NB4 (cell line): ENCODE measurements around the gene IL7R.

ENCODE experiments used
- MYC ChIP-seq: IDR thresholded peaks from 2 replicates; pipeline ENCODE4 v1.6.1; 2011; ENCODE audit warnings: low read depth, low read length
- POLR2A ChIP-seq: IDR thresholded peaks from 2 replicates; pipeline ENCODE4 v1.6.1; 2011; ENCODE audit warnings: mild to moderate bottlenecking; ENCODE audit not compliant: insufficient read length; ENCODE audit errors: extremely low read depth
- TF ChIP-seq, protein P1 (sequence below): IDR thresholded peaks from one replicate; pipeline ENCODE4 v1.5.1; 2012; ENCODE audit warnings: low read depth, low read length
- TF ChIP-seq, protein P2 (sequence below): IDR thresholded peaks from 2 replicates; pipeline ENCODE4 v1.6.1; 2011; ENCODE audit warnings: low read depth, low read length

DNA sequence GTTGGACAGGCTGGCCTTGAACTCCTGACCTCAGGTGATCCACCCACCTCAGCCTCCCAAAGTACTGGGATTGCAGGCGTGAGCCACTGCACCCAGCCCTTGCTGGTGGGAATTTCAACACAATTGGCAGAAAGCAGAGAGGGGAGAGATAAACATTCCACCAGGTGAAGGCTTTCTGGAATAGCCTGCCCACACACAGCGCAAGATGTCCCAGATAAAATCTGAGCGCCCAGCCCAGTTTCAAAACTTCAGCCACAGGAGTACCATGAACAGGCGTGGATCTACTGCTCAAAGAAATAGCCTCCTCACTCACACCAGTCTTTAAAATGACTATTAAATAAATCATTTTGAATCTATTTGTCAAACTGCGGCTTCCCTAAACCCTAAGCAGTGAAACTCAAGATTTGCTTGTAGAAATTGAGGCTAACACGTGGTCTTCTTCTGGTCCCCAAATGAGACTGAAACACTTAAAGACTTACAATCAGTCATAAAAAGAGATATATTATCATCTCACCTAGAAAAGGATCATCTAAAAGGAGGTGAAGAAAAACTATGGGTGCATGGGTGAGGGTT, 47.0 kb downstream of the IL7R start:
- TF ChIP-seq, protein P1, sequence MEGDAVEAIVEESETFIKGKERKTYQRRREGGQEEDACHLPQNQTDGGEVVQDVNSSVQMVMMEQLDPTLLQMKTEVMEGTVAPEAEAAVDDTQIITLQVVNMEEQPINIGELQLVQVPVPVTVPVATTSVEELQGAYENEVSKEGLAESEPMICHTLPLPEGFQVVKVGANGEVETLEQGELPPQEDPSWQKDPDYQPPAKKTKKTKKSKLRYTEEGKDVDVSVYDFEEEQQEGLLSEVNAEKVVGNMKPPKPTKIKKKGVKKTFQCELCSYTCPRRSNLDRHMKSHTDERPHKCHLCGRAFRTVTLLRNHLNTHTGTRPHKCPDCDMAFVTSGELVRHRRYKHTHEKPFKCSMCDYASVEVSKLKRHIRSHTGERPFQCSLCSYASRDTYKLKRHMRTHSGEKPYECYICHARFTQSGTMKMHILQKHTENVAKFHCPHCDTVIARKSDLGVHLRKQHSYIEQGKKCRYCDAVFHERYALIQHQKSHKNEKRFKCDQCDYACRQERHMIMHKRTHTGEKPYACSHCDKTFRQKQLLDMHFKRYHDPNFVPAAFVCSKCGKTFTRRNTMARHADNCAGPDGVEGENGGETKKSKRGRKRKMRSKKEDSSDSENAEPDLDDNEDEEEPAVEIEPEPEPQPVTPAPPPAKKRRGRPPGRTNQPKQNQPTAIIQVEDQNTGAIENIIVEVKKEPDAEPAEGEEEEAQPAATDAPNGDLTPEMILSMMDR: no peak
- TF ChIP-seq POLR2A (no peak), MYC (no peak)
- TF ChIP-seq, protein P2, sequence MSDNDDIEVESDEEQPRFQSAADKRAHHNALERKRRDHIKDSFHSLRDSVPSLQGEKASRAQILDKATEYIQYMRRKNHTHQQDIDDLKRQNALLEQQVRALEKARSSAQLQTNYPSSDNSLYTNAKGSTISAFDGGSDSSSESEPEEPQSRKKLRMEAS: no peak
